Neural progenitor cell (in vitro differentiated cells): ENCODE data around the gene CDH11.

ENCODE experiments used
- EZH2 ChIP-seq: fragments of 200-600 bp; sonication (generic); IDR thresholded peaks from 2 replicates; pipeline ENCODE4 v1.6.1; 2017; ENCODE audit warnings: antibody characterized with exemption, mild to moderate bottlenecking, moderate library complexity
- EZH2phosphoT487 ChIP-seq: fragments of 200-600 bp; sonication (generic); IDR thresholded peaks from 2 replicates; pipeline ENCODE4 v1.6.1; 2017; ENCODE audit warnings: antibody characterized with exemption
- TF ChIP-seq, protein P1 (sequence below): fragments of 200-600 bp; sonication (generic); IDR thresholded peaks from 2 replicates; pipeline ENCODE4 v1.5.1; 2017; ENCODE audit warnings: antibody characterized with exemption, mild to moderate bottlenecking

DNA sequence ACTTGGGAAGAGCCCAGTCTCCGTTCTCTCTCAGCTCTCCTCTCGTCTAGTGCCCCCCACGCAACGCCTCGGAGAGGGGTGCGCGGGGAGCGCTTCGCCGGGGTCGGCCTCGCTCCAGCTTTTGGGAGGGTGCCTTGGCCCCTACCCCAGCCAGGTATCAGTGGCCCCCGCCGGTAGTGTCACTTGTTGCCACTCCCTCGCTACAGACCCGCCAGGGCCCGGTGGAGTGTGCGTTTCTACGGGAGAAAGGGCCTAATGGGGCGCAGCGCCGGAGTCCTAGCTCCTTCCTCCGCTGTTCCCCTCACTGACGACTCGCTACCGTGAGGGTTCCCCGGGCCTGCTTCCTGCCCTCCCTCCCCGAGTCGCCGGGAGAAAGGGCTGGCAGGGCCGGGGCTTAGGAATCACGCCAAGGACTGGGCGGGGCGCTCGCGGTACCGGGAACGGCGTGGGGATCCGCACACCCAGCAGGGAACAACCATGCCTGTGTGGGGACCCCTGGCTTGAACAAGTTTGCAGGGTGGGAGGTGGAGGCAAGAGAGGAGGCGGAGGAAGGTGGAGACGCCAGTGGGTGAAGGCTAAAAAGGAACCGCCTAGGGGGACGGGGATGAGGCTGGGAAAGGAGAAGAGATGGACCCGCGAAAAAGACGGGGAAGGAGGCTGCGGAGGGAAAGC is 997 bp upstream of the CDH11 start:
- TF ChIP-seq, protein P1, sequence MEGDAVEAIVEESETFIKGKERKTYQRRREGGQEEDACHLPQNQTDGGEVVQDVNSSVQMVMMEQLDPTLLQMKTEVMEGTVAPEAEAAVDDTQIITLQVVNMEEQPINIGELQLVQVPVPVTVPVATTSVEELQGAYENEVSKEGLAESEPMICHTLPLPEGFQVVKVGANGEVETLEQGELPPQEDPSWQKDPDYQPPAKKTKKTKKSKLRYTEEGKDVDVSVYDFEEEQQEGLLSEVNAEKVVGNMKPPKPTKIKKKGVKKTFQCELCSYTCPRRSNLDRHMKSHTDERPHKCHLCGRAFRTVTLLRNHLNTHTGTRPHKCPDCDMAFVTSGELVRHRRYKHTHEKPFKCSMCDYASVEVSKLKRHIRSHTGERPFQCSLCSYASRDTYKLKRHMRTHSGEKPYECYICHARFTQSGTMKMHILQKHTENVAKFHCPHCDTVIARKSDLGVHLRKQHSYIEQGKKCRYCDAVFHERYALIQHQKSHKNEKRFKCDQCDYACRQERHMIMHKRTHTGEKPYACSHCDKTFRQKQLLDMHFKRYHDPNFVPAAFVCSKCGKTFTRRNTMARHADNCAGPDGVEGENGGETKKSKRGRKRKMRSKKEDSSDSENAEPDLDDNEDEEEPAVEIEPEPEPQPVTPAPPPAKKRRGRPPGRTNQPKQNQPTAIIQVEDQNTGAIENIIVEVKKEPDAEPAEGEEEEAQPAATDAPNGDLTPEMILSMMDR, result no peak
- TF ChIP-seq EZH2 (no peak), EZH2phosphoT487 (no peak)
